ENCODE measurements around the gene FRAT2. TPM values are rescaled to one million over a fixed set of nuclear protein-coding genes. Genes with fewer than 3 reads are reported as not detected.
A peak's percentile ranks its signal among the peaks of the same experiment; 100 is the strongest.

The FRAT2 gene
- total RNA-seq, 4 donors from 2014 or later, result 8.4 to 32.9 (median 14.2) TPM

GRCh38 chr10:97307441-97307840 lies 27.1 kb downstream of the FRAT2 start:
- no peak for DNase-seq (ENCODE audit: low spot score)
- peak; percentile 57 for ATAC-seq (ENCODE audit: low FRiP score)

GRCh38 chr10:97302088-97302791 lies 32.3 kb downstream of the FRAT2 start:
- DNase-seq (ENCODE audit: low spot score), result no peak
- ATAC-seq (ENCODE audit: low FRiP score), result no peak

More at GRCh38 chr10:97307441-97307840, 27.1 kb downstream of the FRAT2 start:
- no peak for TF ChIP-seq CTCF (IDR thresholded peaks at IDR 0.05)

GRCh38 chr10:97300980-97301379 lies 33.5 kb downstream of the FRAT2 start:
- ATAC-seq (ENCODE audit: low FRiP score) (no peak), DNase-seq (ENCODE audit: low spot score) (no peak)
- no peak for TF ChIP-seq CTCF (IDR thresholded peaks at IDR 0.05)

More at GRCh38 chr10:97302088-97302791, 32.3 kb downstream of the FRAT2 start:
- TF ChIP-seq CTCF (IDR thresholded peaks at IDR 0.05), result no peak

- ATAC-seq (ENCODE audit: low FRiP score), result no peak
- no peak for DNase-seq (ENCODE audit: low spot score)
- TF ChIP-seq CTCF (IDR thresholded peaks at IDR 0.05), result no peak
These were observed 36.3 kb downstream of the FRAT2 start for GRCh38 chr10:97298223-97298571.

- ATAC-seq (ENCODE audit: low FRiP score) (peak; percentile 51), DNase-seq (ENCODE audit: low spot score) (no peak)
These were observed 36.8 kb downstream of the FRAT2 start for GRCh38 chr10:97297556-97298222.

GRCh38 chr10:97292862-97293198 lies 41.7 kb downstream of the FRAT2 start:
- DNase-seq (ENCODE audit: low spot score) (no peak), ATAC-seq (ENCODE audit: low FRiP score) (peak; percentile 4)
- no peak for TF ChIP-seq CTCF (IDR thresholded peaks at IDR 0.05)

More at GRCh38 chr10:97297556-97298222, 36.8 kb downstream of the FRAT2 start:
- no peak for TF ChIP-seq CTCF (IDR thresholded peaks at IDR 0.05)

Measured in omental fat pad (tissue), 4 donors.